Measurements from ENCODE around the gene MTTP. TPM values are rescaled to one million over a fixed set of nuclear protein-coding genes. Genes with fewer than 3 reads are reported as not detected.

Gene MTTP
- total and polyA plus RNA-seq, 3 experiments from 2014 or later, result not detected

DNA sequence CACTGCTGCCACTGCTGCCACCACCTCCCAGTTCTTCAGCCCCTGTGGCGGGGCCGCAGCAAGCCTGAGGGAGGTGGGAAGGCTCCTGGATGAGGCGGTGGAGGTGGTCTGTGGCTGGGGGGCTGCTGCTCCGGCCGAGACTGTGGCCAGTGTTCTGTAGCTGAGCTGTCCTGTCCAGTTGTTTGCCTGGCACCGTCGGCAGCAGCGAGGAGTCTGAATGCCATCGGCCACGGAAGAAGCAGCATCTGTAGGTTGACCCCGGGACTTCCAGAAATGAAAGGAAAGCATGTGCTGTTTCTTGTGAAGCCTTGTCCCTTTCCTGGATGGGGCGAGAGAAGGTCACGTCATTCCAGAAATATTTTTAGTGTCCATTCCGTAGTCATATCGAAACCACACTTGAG, 79.7 kb downstream of the MTTP start:
- H3K9me3 Mint-ChIP-seq, result no peaks in the 10 kb centered on the region

DNA sequence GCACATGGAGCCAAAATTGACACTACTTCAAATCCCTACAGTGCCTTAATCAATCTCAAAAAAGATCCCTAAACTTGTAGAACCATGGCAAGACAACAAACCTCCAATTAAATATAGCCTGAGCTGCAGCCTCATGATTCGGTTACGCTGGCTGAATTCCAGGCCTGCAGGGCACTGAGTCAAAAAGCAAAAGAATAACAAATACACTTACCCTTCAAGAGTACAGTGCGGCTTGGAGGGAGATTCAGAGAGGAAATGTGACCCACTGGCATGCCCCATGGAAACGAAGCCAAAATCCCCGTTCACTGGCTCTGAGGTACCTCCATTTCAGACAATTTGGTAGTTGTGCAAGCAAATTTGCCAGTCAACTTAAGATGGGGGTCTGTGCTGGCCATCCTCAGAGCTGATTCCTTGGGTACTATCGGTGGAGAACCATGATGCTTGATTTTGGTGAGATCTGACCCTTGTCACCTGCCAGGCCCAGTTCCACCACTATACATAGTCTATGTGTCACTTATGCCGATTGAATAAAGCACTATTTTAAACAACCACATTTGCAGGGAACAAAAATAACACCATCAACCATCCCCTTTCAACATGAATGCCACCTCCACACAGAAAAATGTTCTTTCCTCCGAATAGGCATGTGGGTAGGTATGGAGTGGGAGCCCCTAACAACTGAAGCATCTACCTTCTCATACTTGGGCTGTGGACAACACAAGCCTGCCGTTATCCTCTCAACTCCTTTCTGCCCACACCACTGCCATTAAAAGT, 80.9 kb downstream of the MTTP start:
- peaks cover 0 to 5% of the 10 kb centered on the region in 2 donors for H3K27me3 Mint-ChIP-seq
- H3K27ac ChIP-seq (ENCODE audit: low read depth, low read length), result no peak overlapping the region
- H3K4me1 ChIP-seq (ENCODE audit: insufficient read depth, low read length), result no peaks in the 10 kb centered on the region
- DNase-seq, result no peak
- H3K4me1 Mint-ChIP-seq, result no peaks in the 10 kb centered on the region
- H3K36me3 Mint-ChIP-seq, result no peaks in the 10 kb centered on the region
- no peak overlapping the region for H3K4me3 ChIP-seq (ENCODE audit: low read length)
- no peak overlapping the region for H3K27ac Mint-ChIP-seq
- no peaks in the 10 kb centered on the region for H3K36me3 ChIP-seq (ENCODE audit: insufficient read depth, low read length)
- ChIA-PET POLR2A (no interaction called here), CTCF (no interaction called here)
- no peak overlapping the region for H3K4me3 Mint-ChIP-seq
- H3K9me3 Mint-ChIP-seq, result no peaks in the 10 kb centered on the region
- H3K27me3 ChIP-seq (ENCODE audit: insufficient read depth, low read length, poor library complexity, severe bottlenecking), result no peaks in the 10 kb centered on the region
- H3K9me3 ChIP-seq (ENCODE audit: low read length), result no peaks in the 10 kb centered on the region

More for the DNA sequence above, 79.7 kb downstream of the MTTP start:
- H3K27ac ChIP-seq (ENCODE audit: low read depth, low read length), result no peak overlapping the region
- no peaks in the 10 kb centered on the region for H3K4me1 ChIP-seq (ENCODE audit: insufficient read depth, low read length)
- H3K36me3 ChIP-seq (ENCODE audit: insufficient read depth, low read length), result no peaks in the 10 kb centered on the region
- Mint-ChIP-seq H3K36me3 (no peaks in the 10 kb centered on the region), H3K27ac (no peak overlapping the region), H3K4me3 (no peak overlapping the region), H3K4me1 (no peaks in the 10 kb centered on the region), H3K27me3 (peaks cover 0 to 5% of the 10 kb centered on the region in 2 donors)
- H3K9me3 ChIP-seq (ENCODE audit: low read length), result no peaks in the 10 kb centered on the region
- ChIA-PET CTCF (no interaction called here), POLR2A (no interaction called here)
- no peak overlapping the region for H3K4me3 ChIP-seq (ENCODE audit: low read length)
- H3K27me3 ChIP-seq (ENCODE audit: insufficient read depth, low read length, poor library complexity, severe bottlenecking), result no peaks in the 10 kb centered on the region
- DNase-seq, result no peak

GRCh38 chr4:99657798-99658197, 83.2 kb downstream of the MTTP start, which contains the start of gene C4orf54:
Gene C4orf54 (minus strand): TSS chr4:99657828. CDS start chr4:99654648, 3,180 bp downstream.
- Histone ChIP-seq H3K4me1 (ENCODE audit: insufficient read depth, low read length) (no peaks in the 10 kb centered on the region), H3K4me3 (ENCODE audit: low read length) (no peak within 1 kb of the TSS), H3K36me3 (ENCODE audit: insufficient read depth, low read length) (no peaks in the 10 kb centered on the region), H3K27me3 (ENCODE audit: insufficient read depth, low read length, poor library complexity, severe bottlenecking) (no peaks in the 10 kb centered on the region), H3K9me3 (ENCODE audit: low read length) (no peaks in the 10 kb centered on the region), H3K27ac (ENCODE audit: low read depth, low read length) (no peak within 1 kb of the TSS)
- no peak for DNase-seq
- H3K27me3 Mint-ChIP-seq, result peaks cover 5 to 8% of the 10 kb centered on the region in 2 donors
- H3K4me1 Mint-ChIP-seq, result no peaks in the 10 kb centered on the region
- no peaks in the 10 kb centered on the region for H3K9me3 Mint-ChIP-seq
- CTCF ChIA-PET, result no interaction called here
- no peak within 1 kb of the TSS for H3K4me3 Mint-ChIP-seq
- POLR2A ChIA-PET, result no interaction called here
- H3K27ac Mint-ChIP-seq, result no peak within 1 kb of the TSS
- H3K36me3 Mint-ChIP-seq, result no peaks in the 10 kb centered on the region

DNA sequence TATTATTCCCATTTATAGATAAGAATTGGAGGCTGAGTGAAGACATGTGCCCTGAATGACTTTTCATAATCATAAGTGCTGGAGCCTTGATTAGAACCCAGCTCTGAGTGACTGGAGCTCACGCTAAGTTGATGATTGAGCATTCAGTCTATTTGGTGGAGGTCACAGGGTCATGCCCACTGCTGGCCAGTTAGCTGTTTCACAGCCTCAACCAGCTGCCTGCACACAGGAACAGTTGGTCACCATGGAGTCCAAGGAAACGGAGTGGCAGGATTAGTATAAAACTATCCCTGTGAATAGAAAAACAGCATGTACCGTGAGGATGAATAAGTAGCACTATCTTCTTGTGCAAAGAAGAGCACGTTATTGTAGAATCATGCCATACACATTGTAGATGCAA, 84.0 kb downstream of the MTTP start:
- H3K27me3 Mint-ChIP-seq, result peaks cover 11 to 17% of the 10 kb centered on the region in 2 donors
- H3K9me3 Mint-ChIP-seq, result no peaks in the 10 kb centered on the region
- Histone ChIP-seq H3K4me1 (ENCODE audit: insufficient read depth, low read length) (no peaks in the 10 kb centered on the region), H3K4me3 (ENCODE audit: low read length) (no peak overlapping the region), H3K27ac (ENCODE audit: low read depth, low read length) (no peak overlapping the region), H3K36me3 (ENCODE audit: insufficient read depth, low read length) (no peaks in the 10 kb centered on the region), H3K27me3 (ENCODE audit: insufficient read depth, low read length, poor library complexity, severe bottlenecking) (no peaks in the 10 kb centered on the region), H3K9me3 (ENCODE audit: low read length) (no peaks in the 10 kb centered on the region)
- H3K4me1 Mint-ChIP-seq, result no peaks in the 10 kb centered on the region
- POLR2A ChIA-PET, result no interaction called here
- no peak for DNase-seq
- CTCF ChIA-PET, result no interaction called here
- H3K4me3 Mint-ChIP-seq, result no peak overlapping the region
- no peak overlapping the region for H3K27ac Mint-ChIP-seq
- H3K36me3 Mint-ChIP-seq, result no peaks in the 10 kb centered on the region

GRCh38 chr4:99661907-99662306, 87.3 kb downstream of the MTTP start:
- no peak overlapping the region for H3K4me3 Mint-ChIP-seq
- ChIA-PET POLR2A (no interaction called here), CTCF (no interaction called here)
- Histone ChIP-seq H3K27me3 (ENCODE audit: insufficient read depth, low read length, poor library complexity, severe bottlenecking) (no peaks in the 10 kb centered on the region), H3K27ac (ENCODE audit: low read depth, low read length) (no peak overlapping the region), H3K36me3 (ENCODE audit: insufficient read depth, low read length) (no peaks in the 10 kb centered on the region), H3K4me1 (ENCODE audit: insufficient read depth, low read length) (no peaks in the 10 kb centered on the region), H3K4me3 (ENCODE audit: low read length) (no peak overlapping the region), H3K9me3 (ENCODE audit: low read length) (no peaks in the 10 kb centered on the region)
- no peaks in the 10 kb centered on the region for H3K4me1 Mint-ChIP-seq
- H3K9me3 Mint-ChIP-seq, result no peaks in the 10 kb centered on the region
- DNase-seq, result no peak
- H3K36me3 Mint-ChIP-seq, result no peaks in the 10 kb centered on the region
- H3K27ac Mint-ChIP-seq, result no peak overlapping the region
- H3K27me3 Mint-ChIP-seq, result peaks cover 10 to 34% of the 10 kb centered on the region in 2 donors

- H3K9me3 Mint-ChIP-seq, result peaks cover 0 to 3% (median 0%) of the 10 kb centered on the region in 5 donors
- Histone ChIP-seq H3K27me3 (ENCODE audit: insufficient read depth, low read length, poor library complexity, severe bottlenecking) (no peaks in the 10 kb centered on the region), H3K4me3 (ENCODE audit: low read length) (no peak overlapping the region), H3K4me1 (ENCODE audit: insufficient read depth, low read length) (no peaks in the 10 kb centered on the region), H3K27ac (ENCODE audit: low read depth, low read length) (no peak overlapping the region), H3K9me3 (ENCODE audit: low read length) (no peaks in the 10 kb centered on the region), H3K36me3 (ENCODE audit: insufficient read depth, low read length) (no peaks in the 10 kb centered on the region)
- no peak overlapping the region for H3K27ac Mint-ChIP-seq
- H3K4me1 Mint-ChIP-seq, result no peaks in the 10 kb centered on the region
- peaks cover 10 to 50% of the 10 kb centered on the region in 2 donors for H3K27me3 Mint-ChIP-seq
- H3K36me3 Mint-ChIP-seq, result peaks cover 0 to 3% (median 0%) of the 10 kb centered on the region in 3 donors
- POLR2A ChIA-PET, result no interaction called here
- DNase-seq, result no peak
- H3K4me3 Mint-ChIP-seq, result no peak overlapping the region
- CTCF ChIA-PET, result no interaction called here
These were observed 90.1 kb downstream of the MTTP start for GRCh38 chr4:99664716-99665115.

GRCh38 chr4:99665983-99666382, 91.4 kb downstream of the MTTP start:
- Mint-ChIP-seq H3K9me3 (peaks cover 0 to 3% (median 2%) of the 10 kb centered on the region in 5 donors), H3K4me3 (no peak overlapping the region), H3K27ac (no peak overlapping the region), H3K4me1 (no peaks in the 10 kb centered on the region), H3K36me3 (peaks cover 0 to 3% (median 0%) of the 10 kb centered on the region in 3 donors), H3K27me3 (peaks cover 15 to 58% of the 10 kb centered on the region in 2 donors)
- Histone ChIP-seq H3K27ac (ENCODE audit: low read depth, low read length) (no peak overlapping the region), H3K4me3 (ENCODE audit: low read length) (no peak overlapping the region), H3K36me3 (ENCODE audit: insufficient read depth, low read length) (no peaks in the 10 kb centered on the region), H3K4me1 (ENCODE audit: insufficient read depth, low read length) (no peaks in the 10 kb centered on the region), H3K27me3 (ENCODE audit: insufficient read depth, low read length, poor library complexity, severe bottlenecking) (no peaks in the 10 kb centered on the region), H3K9me3 (ENCODE audit: low read length) (no peaks in the 10 kb centered on the region)
- ChIA-PET POLR2A (no interaction called here), CTCF (no interaction called here)
- no peak for DNase-seq

DNA sequence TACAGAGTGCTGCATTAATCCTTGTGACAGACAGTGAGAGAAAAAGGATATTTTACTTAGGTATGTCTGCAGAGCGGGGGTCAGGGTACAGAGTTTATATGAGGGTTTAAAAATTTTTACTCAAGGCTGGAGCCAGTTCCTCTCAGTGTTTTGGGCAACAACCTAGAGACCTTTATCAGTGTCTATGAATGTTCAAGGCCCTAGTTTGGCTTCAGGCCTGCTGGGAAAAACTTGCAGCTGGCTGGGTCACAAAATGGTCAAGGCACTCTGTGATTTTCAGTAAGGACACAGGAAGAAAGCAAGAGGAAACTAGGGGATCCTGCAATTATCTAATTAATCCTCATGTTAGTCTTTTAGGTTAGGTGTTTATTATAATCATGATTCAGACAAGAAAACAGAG, 93.8 kb downstream of the MTTP start:
- DNase-seq, result no peak
- peaks cover 10 to 57% of the 10 kb centered on the region in 2 donors for H3K27me3 Mint-ChIP-seq
- peaks cover 0 to 9% (median 0%) of the 10 kb centered on the region in 3 donors for H3K36me3 Mint-ChIP-seq
- Histone ChIP-seq H3K27ac (ENCODE audit: low read depth, low read length) (no peak overlapping the region), H3K27me3 (ENCODE audit: insufficient read depth, low read length, poor library complexity, severe bottlenecking) (no peaks in the 10 kb centered on the region), H3K36me3 (ENCODE audit: insufficient read depth, low read length) (no peaks in the 10 kb centered on the region), H3K9me3 (ENCODE audit: low read length) (no peaks in the 10 kb centered on the region), H3K4me1 (ENCODE audit: insufficient read depth, low read length) (no peaks in the 10 kb centered on the region), H3K4me3 (ENCODE audit: low read length) (no peak overlapping the region)
- no peak overlapping the region for H3K4me3 Mint-ChIP-seq
- H3K4me1 Mint-ChIP-seq, result no peaks in the 10 kb centered on the region
- H3K27ac Mint-ChIP-seq, result no peak overlapping the region
- CTCF ChIA-PET, result no interaction called here
- POLR2A ChIA-PET, result no interaction called here
- H3K9me3 Mint-ChIP-seq, result peaks cover 11 to 23% (median 19%) of the 10 kb centered on the region in 5 donors
